Measurements from ENCODE around the gene TKT.
A peak's percentile ranks its signal among the peaks of the same experiment; 100 is the strongest.

Gene TKT

GRCh38 chr3:53240989-53241972, 14.5 kb downstream of the TKT start:
- Histone ChIP-seq H3K79me2 (ENCODE audit: insufficient read depth, low read length) (peaks cover 40% of the 10 kb centered on the region), H3K27me3 (ENCODE audit: insufficient read depth, low read length) (no peaks in the 10 kb centered on the region), H2AFZ (ENCODE audit: low read length) (no peak overlapping the region), H3K27ac (ENCODE audit: low read depth, low read length, poor library complexity, severe bottlenecking) (no peak overlapping the region), H3K4me2 (ENCODE audit: low read length) (no peak overlapping the region), H3F3A (ENCODE audit: insufficient read depth, low read length) (no peaks in the 10 kb centered on the region), H3K9ac (ENCODE audit: low read length) (no peak overlapping the region), H3K9me3 (ENCODE audit: low read length) (no peaks in the 10 kb centered on the region), H3K36me3 (ENCODE audit: insufficient read depth, low read length) (peaks cover 78% of the 10 kb centered on the region), H4K20me1 (ENCODE audit: insufficient read depth, low read length) (no peaks in the 10 kb centered on the region), H3K9me2 (ENCODE audit: low read depth, low read length) (no peaks in the 10 kb centered on the region), H3K4me3 (ENCODE audit: low read depth, low read length, poor library complexity, severe bottlenecking) (no peak overlapping the region), H3K4me1 (ENCODE audit: insufficient read depth, low read length, severe bottlenecking) (no peaks in the 10 kb centered on the region)
- no peak for TF ChIP-seq EZH2 (IDR thresholded peaks at IDR 0.05; ENCODE audit: borderline replicate concordance, low read length)
- TF ChIP-seq, protein P1, sequence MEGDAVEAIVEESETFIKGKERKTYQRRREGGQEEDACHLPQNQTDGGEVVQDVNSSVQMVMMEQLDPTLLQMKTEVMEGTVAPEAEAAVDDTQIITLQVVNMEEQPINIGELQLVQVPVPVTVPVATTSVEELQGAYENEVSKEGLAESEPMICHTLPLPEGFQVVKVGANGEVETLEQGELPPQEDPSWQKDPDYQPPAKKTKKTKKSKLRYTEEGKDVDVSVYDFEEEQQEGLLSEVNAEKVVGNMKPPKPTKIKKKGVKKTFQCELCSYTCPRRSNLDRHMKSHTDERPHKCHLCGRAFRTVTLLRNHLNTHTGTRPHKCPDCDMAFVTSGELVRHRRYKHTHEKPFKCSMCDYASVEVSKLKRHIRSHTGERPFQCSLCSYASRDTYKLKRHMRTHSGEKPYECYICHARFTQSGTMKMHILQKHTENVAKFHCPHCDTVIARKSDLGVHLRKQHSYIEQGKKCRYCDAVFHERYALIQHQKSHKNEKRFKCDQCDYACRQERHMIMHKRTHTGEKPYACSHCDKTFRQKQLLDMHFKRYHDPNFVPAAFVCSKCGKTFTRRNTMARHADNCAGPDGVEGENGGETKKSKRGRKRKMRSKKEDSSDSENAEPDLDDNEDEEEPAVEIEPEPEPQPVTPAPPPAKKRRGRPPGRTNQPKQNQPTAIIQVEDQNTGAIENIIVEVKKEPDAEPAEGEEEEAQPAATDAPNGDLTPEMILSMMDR (IDR thresholded peaks at IDR 0.05; ENCODE audit: low read length), result no peak

DNA sequence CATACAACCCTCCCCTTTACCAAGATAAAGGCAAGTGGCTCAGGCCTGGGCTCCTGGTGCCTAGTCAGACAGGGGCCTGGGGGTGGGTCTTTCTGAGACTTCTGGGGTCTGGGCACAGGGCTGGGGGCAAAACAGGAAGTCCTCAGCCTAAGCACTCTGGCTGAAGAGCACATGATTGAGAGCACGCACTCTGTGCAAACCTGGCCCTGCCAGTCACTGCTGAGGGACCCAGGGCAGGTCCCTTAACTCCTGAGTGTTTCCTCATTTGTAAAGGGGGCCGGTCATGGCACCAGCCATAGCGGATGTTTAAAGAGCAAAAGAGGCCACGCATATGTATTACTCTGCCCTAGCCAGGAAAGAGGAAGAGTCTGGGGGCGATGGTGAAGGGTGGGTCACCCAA, 16.0 kb downstream of the TKT start:
- peaks cover 89% of the 10 kb centered on the region for H3K36me3 ChIP-seq (ENCODE audit: insufficient read depth, low read length)
- H2AFZ ChIP-seq (ENCODE audit: low read length), result no peak overlapping the region
- no peak overlapping the region for H3K4me2 ChIP-seq (ENCODE audit: low read length)
- H3K9me3 ChIP-seq (ENCODE audit: low read length), result no peaks in the 10 kb centered on the region
- no peaks in the 10 kb centered on the region for H3K9me2 ChIP-seq (ENCODE audit: low read depth, low read length)
- H3K9ac ChIP-seq (ENCODE audit: low read length), result no peak overlapping the region
- H3F3A ChIP-seq (ENCODE audit: insufficient read depth, low read length), result no peaks in the 10 kb centered on the region
- no peaks in the 10 kb centered on the region for H3K27me3 ChIP-seq (ENCODE audit: insufficient read depth, low read length)
- peak overlapping the region; percentile 35 for H3K27ac ChIP-seq (ENCODE audit: low read depth, low read length, poor library complexity, severe bottlenecking)
- TF ChIP-seq EZH2 (IDR thresholded peaks at IDR 0.05; ENCODE audit: borderline replicate concordance, low read length), result no peak
- TF ChIP-seq, protein P1 (IDR thresholded peaks at IDR 0.05; ENCODE audit: low read length), result no peak
- H3K4me1 ChIP-seq (ENCODE audit: insufficient read depth, low read length, severe bottlenecking), result no peaks in the 10 kb centered on the region
- H4K20me1 ChIP-seq (ENCODE audit: insufficient read depth, low read length), result no peaks in the 10 kb centered on the region
- H3K4me3 ChIP-seq (ENCODE audit: low read depth, low read length, poor library complexity, severe bottlenecking), result no peak overlapping the region
- peaks cover 25% of the 10 kb centered on the region for H3K79me2 ChIP-seq (ENCODE audit: insufficient read depth, low read length)

- no peaks in the 10 kb centered on the region for H4K20me1 ChIP-seq (ENCODE audit: insufficient read depth, low read length)
Measured at GRCh38 chr3:53238886-53239285, 16.9 kb downstream of the TKT start.

More at GRCh38 chr3:53238886-53239285, 16.9 kb downstream of the TKT start:
- Histone ChIP-seq H3K27ac (ENCODE audit: low read depth, low read length, poor library complexity, severe bottlenecking) (no peak overlapping the region), H2AFZ (ENCODE audit: low read length) (no peak overlapping the region), H3K4me3 (ENCODE audit: low read depth, low read length, poor library complexity, severe bottlenecking) (no peak overlapping the region), H3K36me3 (ENCODE audit: insufficient read depth, low read length) (peaks cover 91% of the 10 kb centered on the region), H3K9me3 (ENCODE audit: low read length) (no peaks in the 10 kb centered on the region), H3F3A (ENCODE audit: insufficient read depth, low read length) (no peaks in the 10 kb centered on the region), H3K9me2 (ENCODE audit: low read depth, low read length) (no peaks in the 10 kb centered on the region), H3K4me1 (ENCODE audit: insufficient read depth, low read length, severe bottlenecking) (no peaks in the 10 kb centered on the region), H3K4me2 (ENCODE audit: low read length) (no peak overlapping the region), H3K79me2 (ENCODE audit: insufficient read depth, low read length) (peaks cover 16% of the 10 kb centered on the region), H3K9ac (ENCODE audit: low read length) (no peak overlapping the region), H3K27me3 (ENCODE audit: insufficient read depth, low read length) (no peaks in the 10 kb centered on the region)
- no peak for TF ChIP-seq EZH2 (IDR thresholded peaks at IDR 0.05; ENCODE audit: borderline replicate concordance, low read length)
- TF ChIP-seq, protein P1 (IDR thresholded peaks at IDR 0.05; ENCODE audit: low read length), result no peak
